GM12878 (cell line): ENCODE data around the gene KANK4.

Experiments
- ATF2 ChIP-seq: IDR thresholded peaks from 2 replicates; pipeline ENCODE4 v1.6.1; 2012; ENCODE audit warnings: low read length, inconsistent platforms
- ETV6 ChIP-seq, 2 experiments: fragments of 450-650 bp in 1 of 2; IDR thresholded peaks in 1 of 2; conservative IDR thresholded peaks in 1 of 2; 2 replicates each; pipeline ENCODE4 v1.6.1; 2014; ENCODE audit warnings: antibody characterized with exemption in 1 of 2, borderline replicate concordance in 1 of 2, low read depth in 1 of 2, mild to moderate bottlenecking in 1 of 2, moderate library complexity in 1 of 2
- EZH2 ChIP-seq: IDR thresholded peaks from 2 replicates; pipeline ENCODE4 v1.6.1; 2012; ENCODE audit warnings: low read depth, mild to moderate bottlenecking, control low read depth, inconsistent platforms, low read length, borderline replicate concordance; ENCODE audit not compliant: control insufficient read depth
- HDAC2 ChIP-seq: fragments of 200-600 bp; sonication (generic); IDR thresholded peaks from 2 replicates; pipeline ENCODE4 v1.6.1; 2017
- JUNB ChIP-seq: IDR thresholded peaks from 2 replicates; pipeline ENCODE4 v1.6.1; 2016; ENCODE audit warnings: antibody characterized with exemption, mild to moderate bottlenecking
- MEF2A ChIP-seq: IDR thresholded peaks from 2 replicates; pipeline ENCODE4 v1.6.1; 2011; ENCODE audit warnings: low read depth, mild to moderate bottlenecking, low read length, moderate library complexity; ENCODE audit not compliant: insufficient read depth
- PAX8 ChIP-seq: fragments of 450-650 bp; IDR thresholded peaks from 2 replicates; pipeline ENCODE4 v1.6.1; 2017; ENCODE audit warnings: mild to moderate bottlenecking, moderate library complexity
- POLR2A ChIP-seq: IDR thresholded peaks from 2 replicates; pipeline ENCODE4 v1.6.1; 2011; ENCODE audit warnings: low read depth, mild to moderate bottlenecking, low read length
- POLR2AphosphoS5 ChIP-seq: IDR thresholded peaks from 2 replicates; pipeline ENCODE4 v1.6.1; 2011; ENCODE audit warnings: mild to moderate bottlenecking, low read length, inconsistent platforms
- TF ChIP-seq, protein P1 (sequence below), 3 experiments: IDR thresholded peaks in 2 of 3; conservative IDR thresholded peaks in 1 of 3; 2 replicates each; pipeline ENCODE4 v1.5.1; 2011; ENCODE audit warnings: low read depth in 3 of 3, low read length in 3 of 3, mild to moderate bottlenecking in 3 of 3, control low read depth in 2 of 3, moderate library complexity in 2 of 3, inconsistent platforms in 1 of 3, mixed read lengths in 1 of 3; ENCODE audit not compliant: control insufficient read depth in 2 of 3, insufficient read depth in 1 of 3; ENCODE audit errors: extremely low read depth in 1 of 3
- TF ChIP-seq, protein P2 (sequence below): IDR thresholded peaks from 2 replicates; pipeline ENCODE4 v1.6.1; 2012; ENCODE audit warnings: low read depth, low read length, improper control_type of control experiment

- TF ChIP-seq EZH2: no peak
- TF ChIP-seq, protein P1, sequence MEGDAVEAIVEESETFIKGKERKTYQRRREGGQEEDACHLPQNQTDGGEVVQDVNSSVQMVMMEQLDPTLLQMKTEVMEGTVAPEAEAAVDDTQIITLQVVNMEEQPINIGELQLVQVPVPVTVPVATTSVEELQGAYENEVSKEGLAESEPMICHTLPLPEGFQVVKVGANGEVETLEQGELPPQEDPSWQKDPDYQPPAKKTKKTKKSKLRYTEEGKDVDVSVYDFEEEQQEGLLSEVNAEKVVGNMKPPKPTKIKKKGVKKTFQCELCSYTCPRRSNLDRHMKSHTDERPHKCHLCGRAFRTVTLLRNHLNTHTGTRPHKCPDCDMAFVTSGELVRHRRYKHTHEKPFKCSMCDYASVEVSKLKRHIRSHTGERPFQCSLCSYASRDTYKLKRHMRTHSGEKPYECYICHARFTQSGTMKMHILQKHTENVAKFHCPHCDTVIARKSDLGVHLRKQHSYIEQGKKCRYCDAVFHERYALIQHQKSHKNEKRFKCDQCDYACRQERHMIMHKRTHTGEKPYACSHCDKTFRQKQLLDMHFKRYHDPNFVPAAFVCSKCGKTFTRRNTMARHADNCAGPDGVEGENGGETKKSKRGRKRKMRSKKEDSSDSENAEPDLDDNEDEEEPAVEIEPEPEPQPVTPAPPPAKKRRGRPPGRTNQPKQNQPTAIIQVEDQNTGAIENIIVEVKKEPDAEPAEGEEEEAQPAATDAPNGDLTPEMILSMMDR (IDR thresholded peaks at IDR 0.05 in 2 of 3, conservative IDR thresholded peaks at IDR 0.05 in 1 of 3; ENCODE audit: control insufficient read depth in 2 of 3, extremely low read depth in 1 of 3, insufficient read depth in 1 of 3, low read depth in 3 of 3, low read length in 3 of 3): no peak
- TF ChIP-seq, protein P2, sequence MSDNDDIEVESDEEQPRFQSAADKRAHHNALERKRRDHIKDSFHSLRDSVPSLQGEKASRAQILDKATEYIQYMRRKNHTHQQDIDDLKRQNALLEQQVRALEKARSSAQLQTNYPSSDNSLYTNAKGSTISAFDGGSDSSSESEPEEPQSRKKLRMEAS: no peak
- no peak for TF ChIP-seq POLR2A
- no peak for TF ChIP-seq ETV6 (conservative IDR thresholded peaks at IDR 0.05 in 1 of 2, IDR thresholded peaks at IDR 0.05 in 1 of 2; ENCODE audit: borderline replicate concordance in 1 of 2, low read depth in 1 of 2)
- no peak for TF ChIP-seq PAX8
- TF ChIP-seq MEF2A: no peak
- no peak for TF ChIP-seq POLR2AphosphoS5
- no peak for TF ChIP-seq HDAC2
- no peak for TF ChIP-seq JUNB
- no peak for TF ChIP-seq ATF2
These were observed 33.2 kb upstream of the KANK4 start for GRCh38 chr1:62352387-62352786.
